Mucosa of descending colon (tissue), 3 donors: ENCODE data around the gene LRRTM3. TPM values are rescaled to one million over a fixed set of nuclear protein-coding genes. Genes with fewer than 3 reads are reported as not detected.

ENCODE experiments used
- ATAC-seq: fragments of 200-7000 bp; cut with Tn5 transposase; one replicate; pipeline ENCODE4 v1.9.1; 2020; ENCODE audit warnings: mild to moderate bottlenecking, moderate library complexity
- DNase-seq, 3 donors: peaks; one replicate each; pipeline ENCODE4 v3.0.0-alpha.2; 2020
- H3K36me3 ChIP-seq: fragments of 200-600 bp; one replicate; pipeline ENCODE4 v1.8.0; 2021; ENCODE audit warnings: low read depth, mild to moderate bottlenecking
- H3K4me1 ChIP-seq: fragments of 200-600 bp; one replicate; pipeline ENCODE4 v1.8.0; 2021; ENCODE audit warnings: low read depth, mild to moderate bottlenecking
- H3K4me3 ChIP-seq: fragments of 200-600 bp; one replicate; pipeline ENCODE4 v1.8.0; 2021; ENCODE audit warnings: mild to moderate bottlenecking
- H3K9me3 ChIP-seq: fragments of 200-600 bp; one replicate; pipeline ENCODE4 v1.8.0; 2021; ENCODE audit warnings: mild to moderate bottlenecking
- CTCF ChIP-seq: fragments of 200-600 bp; IDR thresholded peaks from one replicate; pipeline ENCODE4 v1.8.0; 2022; ENCODE audit warnings: antibody characterized with exemption, mild to moderate bottlenecking
- intact Hi-C, 2 donors: fragments of 100-400 bp; cut with DNase I in 1 of 2; cut with micrococcal nuclease in 1 of 2; formaldehyde crosslinking; loops; one replicate each; pipeline versions ENCODE4 v1.11.0 to v1.11.1; 2022; cut with DNase I, micrococcal nuclease
- total RNA-seq, 3 donors: library from RNA; stranded (reverse); fragmentation: NEBNext Ultra II Directional in 2 of 3; extraction: Animal tissue kit (Norgen Biotek cat#: 25700) in 2 of 3; gene quantifications; one replicate each; pipeline versions ENCODE4 v1.2.1 to v1.2.4, GENCODE V29; 2021 to 2023
- donor health status: DM: no; HTN: no; CAD: no; lungs with moderate emphysema.
- donor health status: DM: no; HTN: no; CAD: no.
- donor health status: DM: no; HTN: yes; CAD: no.

LRRTM3 gene
- total RNA-seq, 3 donors from 2014 or later = 0.09 to 0.16 TPM; not detected in 1

GRCh38 chr10:66917104-66917503 is 8.7 kb upstream of the LRRTM3 start:
- intact Hi-C loops = no loop called here
- Histone ChIP-seq H3K9me3 (no peaks in the 10 kb centered on the region), H3K4me3 (no peak overlapping the region), H3K4me1 (no peaks in the 10 kb centered on the region), H3K36me3 (no peaks in the 10 kb centered on the region)
- DNase-seq = no peak
- no peak for ATAC-seq
- TF ChIP-seq CTCF = no peak

- ATAC-seq = peak; percentile 72
- Histone ChIP-seq H3K36me3 (no peaks in the 10 kb centered on the region), H3K4me1 (no peaks in the 10 kb centered on the region), H3K9me3 (no peaks in the 10 kb centered on the region), H3K4me3 (no peak overlapping the region)
- no peak for DNase-seq
- intact Hi-C loops = no loop called here
- no peak for TF ChIP-seq CTCF
Measured at GRCh38 chr10:66919248-66919647, 6.6 kb upstream of the LRRTM3 start.

- DNase-seq (no peak), ATAC-seq (no peak)
- no peak for TF ChIP-seq CTCF
- Histone ChIP-seq H3K4me1 (peaks cover 4% of the 10 kb centered on the region), H3K4me3 (no peak overlapping the region), H3K9me3 (no peaks in the 10 kb centered on the region), H3K36me3 (no peaks in the 10 kb centered on the region)
- intact Hi-C loops = no loop called here
Measured at GRCh38 chr10:66924674-66925345, 1.0 kb upstream of the LRRTM3 start.

GRCh38 chr10:66925373-66925772 is 463 bp upstream of the LRRTM3 start:
- DNase-seq (no peak), ATAC-seq (no peak)
- intact Hi-C loops = no loop called here
- H3K36me3 ChIP-seq = no peaks in the 10 kb centered on the region
- H3K9me3 ChIP-seq = no peaks in the 10 kb centered on the region
- H3K4me1 ChIP-seq = peaks cover 4% of the 10 kb centered on the region
- H3K4me3 ChIP-seq = no peak overlapping the region
- TF ChIP-seq CTCF = no peak

- Histone ChIP-seq H3K9me3 (no peaks in the 10 kb centered on the region), H3K4me1 (peaks cover 4% of the 10 kb centered on the region), H3K36me3 (no peaks in the 10 kb centered on the region), H3K4me3 (no peak overlapping the region)
- ATAC-seq (no peak), DNase-seq (no peak)
- intact Hi-C loops = no loop called here
- TF ChIP-seq CTCF = no peak
Measured at GRCh38 chr10:66926841-66927240, 1.0 kb downstream of the LRRTM3 start.
